Loucy (cell line): ENCODE measurements around the gene GHRHR.

Source experiments
- CTCF ChIP-seq: fragments of 200-600 bp; sonication (generic); conservative IDR thresholded peaks from 2 replicates; pipeline ENCODE4 v1.5.1; 2014; ENCODE audit warnings: mild to moderate bottlenecking, antibody characterized with exemption, low read length
- EZH2phosphoT487 ChIP-seq: fragments of 200-600 bp; IDR thresholded peaks from 2 replicates; pipeline ENCODE4 v1.6.1; 2018; ENCODE audit warnings: antibody characterized with exemption, mild to moderate bottlenecking, moderate library complexity, borderline replicate concordance

GRCh38 chr7:30918676-30919075 is 45.1 kb upstream of the GHRHR start:
- TF ChIP-seq CTCF (no peak), EZH2phosphoT487 (no peak)
